ENCODE data around the gene MRM2.

DNA sequence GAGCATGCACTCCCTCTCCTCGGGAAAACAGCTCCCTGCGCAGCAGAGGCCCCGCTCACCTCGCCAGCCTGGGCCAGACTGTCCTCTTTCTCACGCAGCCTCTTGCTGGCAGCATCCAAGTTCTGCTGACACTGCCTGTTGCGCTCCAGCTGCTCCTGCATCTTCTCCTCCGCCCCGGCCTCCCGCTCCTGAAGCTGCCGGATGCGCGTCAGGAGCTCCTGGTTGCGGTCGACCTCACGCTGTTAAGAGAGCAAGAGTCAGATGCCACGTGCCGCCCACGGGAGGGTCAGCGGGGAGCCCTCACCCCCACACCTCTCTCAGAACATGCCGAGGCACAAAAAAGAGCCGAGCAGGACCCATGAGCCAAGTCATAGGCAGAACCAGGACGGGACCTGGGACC, 19.5 kb downstream of the MRM2 start:
- TF ChIP-seq, protein P1, sequence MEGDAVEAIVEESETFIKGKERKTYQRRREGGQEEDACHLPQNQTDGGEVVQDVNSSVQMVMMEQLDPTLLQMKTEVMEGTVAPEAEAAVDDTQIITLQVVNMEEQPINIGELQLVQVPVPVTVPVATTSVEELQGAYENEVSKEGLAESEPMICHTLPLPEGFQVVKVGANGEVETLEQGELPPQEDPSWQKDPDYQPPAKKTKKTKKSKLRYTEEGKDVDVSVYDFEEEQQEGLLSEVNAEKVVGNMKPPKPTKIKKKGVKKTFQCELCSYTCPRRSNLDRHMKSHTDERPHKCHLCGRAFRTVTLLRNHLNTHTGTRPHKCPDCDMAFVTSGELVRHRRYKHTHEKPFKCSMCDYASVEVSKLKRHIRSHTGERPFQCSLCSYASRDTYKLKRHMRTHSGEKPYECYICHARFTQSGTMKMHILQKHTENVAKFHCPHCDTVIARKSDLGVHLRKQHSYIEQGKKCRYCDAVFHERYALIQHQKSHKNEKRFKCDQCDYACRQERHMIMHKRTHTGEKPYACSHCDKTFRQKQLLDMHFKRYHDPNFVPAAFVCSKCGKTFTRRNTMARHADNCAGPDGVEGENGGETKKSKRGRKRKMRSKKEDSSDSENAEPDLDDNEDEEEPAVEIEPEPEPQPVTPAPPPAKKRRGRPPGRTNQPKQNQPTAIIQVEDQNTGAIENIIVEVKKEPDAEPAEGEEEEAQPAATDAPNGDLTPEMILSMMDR (conservative IDR thresholded peaks at IDR 0.05; ENCODE audit: low read length), result no peak
- TF ChIP-seq EZH2phosphoT487 (IDR thresholded peaks at IDR 0.05; ENCODE audit: borderline replicate concordance, low read depth, low read length), result no peak

Data from OCI-LY7 (cell line).